Measurements from ENCODE around the gene CYLD. TPM values are rescaled to one million over a fixed set of nuclear protein-coding genes. Genes with fewer than 3 reads are reported as not detected.

Gene CYLD
- total and polyA plus RNA-seq, 10 of the 15 experiments (the other 5 are each of a cell fraction or from before 2014, with no cell fraction given), result 19.2 to 106 (median 46.1) TPM

DNA sequence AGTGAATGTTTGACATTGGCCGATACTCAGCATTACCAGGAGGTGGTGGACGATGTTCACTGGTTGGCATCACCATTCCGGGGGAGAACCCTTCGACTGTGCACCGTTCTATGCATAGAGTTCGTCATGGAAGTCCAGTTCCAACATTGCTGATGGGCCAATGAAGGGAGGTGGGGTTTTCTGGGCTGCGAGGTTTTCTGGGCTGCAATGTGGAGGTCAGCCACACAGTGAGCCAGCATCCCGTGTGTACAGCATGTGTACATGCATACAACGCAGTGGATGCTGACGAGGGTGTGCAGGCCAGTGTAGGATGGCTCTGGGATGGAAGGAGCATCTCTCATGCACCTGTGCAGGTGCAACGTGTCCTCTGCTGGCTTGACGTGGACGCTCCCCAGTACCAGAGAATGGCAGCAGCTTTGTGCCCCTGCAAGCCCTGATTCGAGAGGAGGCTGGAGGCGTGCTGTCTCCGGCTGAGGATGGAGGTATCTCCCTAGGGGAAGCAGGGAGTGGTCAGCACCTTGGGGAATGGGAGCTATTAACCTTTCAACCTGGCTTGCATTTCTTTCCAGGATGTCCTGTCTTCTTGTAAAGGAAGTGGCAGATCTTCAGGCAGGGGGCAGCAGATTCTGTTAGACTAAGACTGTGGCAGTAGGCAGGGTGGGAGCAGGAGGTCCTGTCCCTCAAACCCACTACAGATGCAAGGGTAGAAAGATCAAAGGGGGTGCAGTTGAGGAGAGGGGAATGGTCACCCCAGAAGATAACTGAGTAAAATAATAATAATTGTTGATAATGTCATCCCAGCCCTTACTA is 98.2 kb downstream of the CYLD start:
- H3K4me1 ChIP-seq (ENCODE audit: control insufficient read depth, insufficient read depth, low read length), result no peaks in the 10 kb centered on the region
- H3K9me3 ChIP-seq (replicated peaks; ENCODE audit: control insufficient read depth, insufficient read depth, low read length), result no peaks in the 10 kb centered on the region
- intact Hi-C loops (cut with micrococcal nuclease; ENCODE audit: unreplicated experiment) (no loop called here), in situ Hi-C loops (cut with MboI) (no loop called here)
- BruUV-seq (replicated peaks), result no TSS peak
- no peak overlapping the region for H3K9ac ChIP-seq (ENCODE audit: control insufficient read depth, insufficient read depth, low read length)
- no peak for FAIRE-seq
- WGBS (ENCODE audit: insufficient coverage, insufficient replicate concordance, low lambda C conversion rate, missing lambda C conversion rate), result 37% methylated on average over 16 of the region's 16 CpGs
- no peak overlapping the region for H3K4me3 ChIP-seq
- no peak overlapping the region for H2AFZ ChIP-seq (ENCODE audit: control insufficient read depth, low read depth, low read length)
- ChIA-PET RAD21 (ENCODE audit: unreplicated experiment) (no interaction called here), CTCF (no interaction called here), POLR2A (no interaction called here), SMC1A (ENCODE audit: uncharacterized antibody, unreplicated experiment) (no interaction called here)
- no peak for ATAC-seq
- H3K27me3 ChIP-seq (replicated peaks in 1 of 2; ENCODE audit: control insufficient read depth in 2 of 2, insufficient read depth in 2 of 2, low read length in 1 of 2), result peaks cover 4 to 13% of the 10 kb centered on the region in 2 experiments
- no peaks in the 10 kb centered on the region for H4K20me1 ChIP-seq (ENCODE audit: control insufficient read depth, insufficient read depth)
- H3K36me3 ChIP-seq (ENCODE audit: control insufficient read depth in 2 of 2, insufficient read depth in 2 of 2, low read length in 1 of 2), result no peaks in the 10 kb centered on the region
- H3K79me2 ChIP-seq (ENCODE audit: control insufficient read depth, insufficient read depth, low read length), result no peaks in the 10 kb centered on the region
- no peak overlapping the region for H3K27ac ChIP-seq (ENCODE audit: control insufficient read depth, insufficient read depth)
- H3K4me2 ChIP-seq (ENCODE audit: control insufficient read depth, insufficient read depth), result no peak overlapping the region
- no peak for DNase-seq (ENCODE audit: low read depth, low spot score)
- TF ChIP-seq ZNF24 (IDR thresholded peaks at IDR 0.05), result no peak
- no peak for TF ChIP-seq POLR2AphosphoS5 (IDR thresholded peaks at IDR 0.05; ENCODE audit: low read length)
- no peak for TF ChIP-seq ZBED1 (IDR thresholded peaks at IDR 0.05; ENCODE audit: borderline replicate concordance)
- TF ChIP-seq, protein P1, sequence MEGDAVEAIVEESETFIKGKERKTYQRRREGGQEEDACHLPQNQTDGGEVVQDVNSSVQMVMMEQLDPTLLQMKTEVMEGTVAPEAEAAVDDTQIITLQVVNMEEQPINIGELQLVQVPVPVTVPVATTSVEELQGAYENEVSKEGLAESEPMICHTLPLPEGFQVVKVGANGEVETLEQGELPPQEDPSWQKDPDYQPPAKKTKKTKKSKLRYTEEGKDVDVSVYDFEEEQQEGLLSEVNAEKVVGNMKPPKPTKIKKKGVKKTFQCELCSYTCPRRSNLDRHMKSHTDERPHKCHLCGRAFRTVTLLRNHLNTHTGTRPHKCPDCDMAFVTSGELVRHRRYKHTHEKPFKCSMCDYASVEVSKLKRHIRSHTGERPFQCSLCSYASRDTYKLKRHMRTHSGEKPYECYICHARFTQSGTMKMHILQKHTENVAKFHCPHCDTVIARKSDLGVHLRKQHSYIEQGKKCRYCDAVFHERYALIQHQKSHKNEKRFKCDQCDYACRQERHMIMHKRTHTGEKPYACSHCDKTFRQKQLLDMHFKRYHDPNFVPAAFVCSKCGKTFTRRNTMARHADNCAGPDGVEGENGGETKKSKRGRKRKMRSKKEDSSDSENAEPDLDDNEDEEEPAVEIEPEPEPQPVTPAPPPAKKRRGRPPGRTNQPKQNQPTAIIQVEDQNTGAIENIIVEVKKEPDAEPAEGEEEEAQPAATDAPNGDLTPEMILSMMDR (IDR thresholded peaks at IDR 0.05 in 2 of 3, conservative IDR thresholded peaks at IDR 0.05 in 1 of 3; ENCODE audit: control insufficient read depth in 2 of 3, extremely low read depth in 1 of 3, insufficient read depth in 1 of 3, low read depth in 3 of 3, low read length in 3 of 3), result no peak; a peak in 1 of 6 replicates
- TF ChIP-seq SREBF2 (IDR thresholded peaks at IDR 0.05; ENCODE audit: low read length), result no peak
- no peak for TF ChIP-seq ZNF217 (IDR thresholded peaks at IDR 0.05)
- TF ChIP-seq IKZF2 (IDR thresholded peaks at IDR 0.05), result no peak
- no peak for TF ChIP-seq IRF3 (IDR thresholded peaks at IDR 0.05)
- TF ChIP-seq ASH2L (IDR thresholded peaks at IDR 0.05; ENCODE audit: borderline replicate concordance, low read depth), result no peak
- no peak for TF ChIP-seq ZNF687 (IDR thresholded peaks at IDR 0.05)
- TF ChIP-seq IRF5 (IDR thresholded peaks at IDR 0.05; ENCODE audit: borderline replicate concordance), result no peak
